HepG2 (cell line): ENCODE results near the gene TRAPPC3. TPM values are rescaled to one million over a fixed set of nuclear protein-coding genes. Genes with fewer than 3 reads are reported as not detected.

ENCODE experiments used
- ATAC-seq: fragments of 200-7000 bp; cut with Tn5 transposase; 3 replicates; pipeline ENCODE4 v1.9.1; 2020; ENCODE audit warnings: mild to moderate bottlenecking, moderate library complexity
- BruUV-seq: library from RNA; stranded (reverse); fragments of 400-500 nt; replicated peaks from 2 replicates; lab custom pipeline; 2021; lab: Mats Ljungman, UMichigan
- CTCF ChIA-PET: fragments of 300-600 bp; formaldehyde crosslinking; extraction: SDS; loops from one replicate; lab custom pipeline; 2021; ENCODE audit warnings: low total read pairs, inconsistent platforms, low intra/inter-chr PET ratio; lab: Yijun Ruan, JAX
- POLR2A ChIA-PET: fragments of 350-600 bp; sonication (Branson Sonifier 250); formaldehyde crosslinking; loops from one replicate; lab custom pipeline; 2020; ENCODE audit warnings: antibody characterized with exemption, inconsistent platforms; lab: Yijun Ruan, JAX
- DNase-seq: peaks from one replicate; pipeline ENCODE4 v3.0.0-alpha.2; 2015; ENCODE audit warnings: low spot score
- FAIRE-seq: peaks from 3 replicates; lab custom pipeline; 2011; peaks lifted over from hg19 to GRCh38; lab: Jason Lieb, UNC
- H2AFZ ChIP-seq: one replicate; pipeline ENCODE4 v1.6.1; 2011; ENCODE audit warnings: low read length, inconsistent platforms
- H3K27ac ChIP-seq: fragments of 300-600 bp; 3 replicates; pipeline ENCODE4 v1.8.0; 2011; ENCODE audit warnings: mixed run types, mild to moderate bottlenecking, mixed read lengths, low read length, inconsistent platforms; ENCODE audit not compliant: insufficient read depth; ENCODE audit errors: extremely low read length
- H3K27me3 ChIP-seq, 2 experiments: fragments of 200-600 bp in 1 of 2; 2 replicates in 1 of 2; 3 replicates in 1 of 2; pipeline versions ENCODE4 v1.6.0 to v1.8.0; 2011; ENCODE audit warnings: low read length in 2 of 2, mild to moderate bottlenecking in 2 of 2, moderate library complexity in 2 of 2, inconsistent platforms in 1 of 2; ENCODE audit not compliant: insufficient read depth in 2 of 2, control insufficient read depth in 1 of 2
- H3K36me3 ChIP-seq, 2 experiments: fragments of 200-600 bp in 1 of 2; replicated peaks in 1 of 2; 2 replicates in 1 of 2; 3 replicates in 1 of 2; pipeline versions ENCODE4 v1.5.1 to v1.8.0; 2011; ENCODE audit warnings: low read length in 2 of 2, inconsistent platforms in 1 of 2; ENCODE audit not compliant: insufficient read depth in 2 of 2, control insufficient read depth in 1 of 2
- H3K4me1 ChIP-seq: 2 replicates; pipeline ENCODE4 v1.5.1; 2012; ENCODE audit warnings: low read length, inconsistent platforms; ENCODE audit not compliant: insufficient read depth
- H3K4me2 ChIP-seq: 2 replicates; pipeline ENCODE4 v1.6.0; 2011; ENCODE audit warnings: low read depth, low read length, inconsistent platforms
- H3K4me3 ChIP-seq, 3 experiments: fragments of 200-600 bp in 1 of 3; sonication (generic), shearing (Covaris generic) in 1 of 3; replicated peaks in 1 of 3; 2 replicates each; pipeline ENCODE4 v1.5.1; 2011 to 2016; ENCODE audit warnings: low read length in 3 of 3, inconsistent platforms in 2 of 3, low read depth in 2 of 3, mild to moderate bottlenecking in 2 of 3, control low read depth in 1 of 3, mixed read lengths in 1 of 3; ENCODE audit not compliant: insufficient read depth in 1 of 3
- H3K79me2 ChIP-seq: one replicate; pipeline ENCODE4 v1.6.1; 2011; ENCODE audit warnings: low read length, inconsistent platforms; ENCODE audit not compliant: insufficient read depth
- H3K9ac ChIP-seq: 2 replicates; pipeline ENCODE4 v1.6.0; 2011; ENCODE audit warnings: mild to moderate bottlenecking, low read depth, low read length, inconsistent platforms; ENCODE audit not compliant: insufficient read depth
- H3K9me3 ChIP-seq: 2 replicates; pipeline ENCODE4 v1.5.1; 2012; ENCODE audit warnings: mild to moderate bottlenecking, low read length
- H4K20me1 ChIP-seq: 2 replicates; pipeline ENCODE4 v1.6.0; 2011; ENCODE audit warnings: inconsistent platforms, mild to moderate bottlenecking, low read length, moderate library complexity; ENCODE audit not compliant: insufficient read depth
- CENPBD1 ChIP-seq: sonication (generic); formaldehyde crosslinking; IDR thresholded peaks from 2 replicates; pipeline ENCODE4 v1.8.0; 2022; ENCODE audit warnings: missing genetic modification reagents, low read depth, mild to moderate bottlenecking, borderline replicate concordance
- HNRNPK ChIP-seq: fragments of 200-400 bp; formaldehyde crosslinking; IDR thresholded peaks from 2 replicates; pipeline ENCODE4 v1.6.1; 2018; ENCODE audit warnings: low read length, low read depth, moderate library complexity, mild to moderate bottlenecking; ENCODE audit not compliant: poor library complexity, severe bottlenecking
- ISL2 ChIP-seq: sonication (generic); formaldehyde crosslinking; IDR thresholded peaks from 2 replicates; pipeline ENCODE4 v1.5.0; 2020; ENCODE audit warnings: missing genetic modification reagents
- ZNF281 ChIP-seq: sonication (generic); formaldehyde crosslinking; IDR thresholded peaks from 2 replicates; pipeline ENCODE4 v1.4.0; 2020; ENCODE audit warnings: missing genetic modification reagents, borderline replicate concordance
- ZNF407 ChIP-seq: sonication (generic); formaldehyde crosslinking; IDR thresholded peaks from one replicate; pipeline ENCODE4 v1.5.1; 2020; ENCODE audit warnings: mild to moderate bottlenecking, missing genetic modification reagents; ENCODE audit errors: not compliant biosample characterization
- WGBS: methylation state at CpG from one replicate; pipeline ENCODE4 v1.1.6; 2017; ENCODE audit warnings: low lambda C conversion rate; 5-methylcytosine and 5-hydroxymethylcytosine counted together
- in situ Hi-C: cut with HindIII; loops from 2 replicates; pipeline ENCODE4 v1.10.0; 2017; ENCODE audit warnings: low pct_unique_long_range_greater_than_20kb; ENCODE audit not compliant: extremely low pct_ligation_motif_present
- intact Hi-C: fragments of 100-400 bp; cut with micrococcal nuclease; formaldehyde crosslinking; loops from one replicate; pipeline ENCODE4 v1.10.0; 2022; ENCODE audit not compliant: unreplicated experiment
- polyA plus RNA-seq, 8 experiments: library from polyadenylated mRNA; depleted of rRNA in 3 of 8; stranded (reverse) in 7 of 8; unstranded in 1 of 8; fragments of >200 nt; fragmentation: Illumina TruSeq in 4 of 8; extraction: Trizol in 4 of 8; gene quantifications; 2 replicates each; pipeline versions ENCODE4 v1.2.1 to v1.2.3, GENCODE V29; 2011 to 2016; ENCODE audit warnings: low read depth in 4 of 8, missing spikeins in 1 of 8, mixed read lengths in 1 of 8; ENCODE audit not compliant: insufficient read depth in 1 of 8
- total RNA-seq, 5 experiments: library from RNA; depleted of rRNA; stranded (reverse); fragments of >200 nt; fragmentation: Illumina TruSeq; extraction: Trizol; gene quantifications; 2 replicates each; pipeline ENCODE4 v1.2.3, GENCODE V29; 2016; ENCODE audit warnings: low read depth in 1 of 5

TRAPPC3 gene
- total and polyA plus RNA-seq, 2 of the 13 experiments (the other 11 are each of a cell fraction or from before 2014, with no cell fraction given): 53.7 to 62.4 TPM

- H3K4me2 ChIP-seq: peak overlapping the region; percentile 72
- H4K20me1 ChIP-seq: no peaks in the 10 kb centered on the region
- H3K27me3 ChIP-seq: no peaks in the 10 kb centered on the region
- in situ Hi-C loops (no loop called here), intact Hi-C loops (loop anchor here (10.0 kb wide), 1 partner anchor 67 kb away; the partner anchor contains the start of gene THRAP3)
- peaks cover 63% of the 10 kb centered on the region for H3K4me1 ChIP-seq
- POLR2A ChIA-PET: interaction anchor here (0.7 to 1.7 kb wide), 5 partner anchors 31 to 229 kb away, joined by 3 to 7 read pairs (median 4); no protein-coding TSS in a partner anchor
- TF ChIP-seq ZNF407 (CRISPR knock-in tag) (peak; percentile 3), CENPBD1 (CRISPR knock-in tag) (no peak), ISL2 (CRISPR knock-in tag) (0 out of 2 replicates have a peak, but pooled peaks have one; percentile 4), ZNF281 (CRISPR knock-in tag) (no peak), HNRNPK (peak; percentile 3)
- peak overlapping the region; percentile 74 to 89 (median 85) for H3K4me3 ChIP-seq
- no peak for ATAC-seq
- peak overlapping the region; percentile 80; the same call in 1 of the 2 replicates for H3K9ac ChIP-seq
- peaks cover 5% of the 10 kb centered on the region for H3K79me2 ChIP-seq
- no peaks in the 10 kb centered on the region for H3K9me3 ChIP-seq
- 63% methylated on average over 6 of the region's 9 CpGs for WGBS
- CTCF ChIA-PET: no interaction called here
- no peak overlapping the region for H2AFZ ChIP-seq
- H3K36me3 ChIP-seq: no peaks in the 10 kb centered on the region; a peak in 1 of 5 replicates
- H3K27ac ChIP-seq: no peak overlapping the region
- no peak for DNase-seq
- BruUV-seq: no TSS peak
- FAIRE-seq: no peak
Measured at GRCh38 chr1:36157115-36157903, 8.0 kb upstream of the TRAPPC3 start.
